Keratinocyte (primary cell): ENCODE measurements around the gene NPHP3. TPM values are rescaled to one million over a fixed set of nuclear protein-coding genes. Genes with fewer than 3 reads are reported as not detected.

Experiments
- DNase-seq: peaks from one replicate; pipeline ENCODE4 v3.0.0-alpha.2; 2011; ENCODE audit warnings: low read depth, missing footprints, low spot score
- FAIRE-seq: peaks from 2 replicates; lab custom pipeline; 2011; peaks lifted over from hg19 to GRCh38; lab: Jason Lieb, UNC
- H2AFZ ChIP-seq: 2 replicates; pipeline ENCODE4 v1.6.0; 2012; ENCODE audit warnings: low read length, control low read depth, inconsistent platforms; ENCODE audit not compliant: control insufficient read depth
- H3K27ac ChIP-seq: 2 replicates; pipeline ENCODE4 v1.5.1; 2011; ENCODE audit warnings: low read length; ENCODE audit not compliant: control insufficient read depth, insufficient read depth
- H3K27me3 ChIP-seq: 3 replicates; pipeline ENCODE4 v1.6.0; 2011; ENCODE audit warnings: low read length; ENCODE audit not compliant: control insufficient read depth, insufficient read depth; ENCODE audit errors: extremely low read depth
- H3K36me3 ChIP-seq, 2 experiments: 2 replicates in 1 of 2; 3 replicates in 1 of 2; pipeline ENCODE4 v1.5.1; 2011; ENCODE audit warnings: low read length in 2 of 2, mild to moderate bottlenecking in 1 of 2; ENCODE audit not compliant: control insufficient read depth in 2 of 2, insufficient read depth in 2 of 2; ENCODE audit errors: extremely low read depth in 1 of 2
- H3K4me1 ChIP-seq: 3 replicates; pipeline ENCODE4 v1.5.1; 2011; ENCODE audit warnings: low read length; ENCODE audit not compliant: control insufficient read depth, insufficient read depth; ENCODE audit errors: extremely low read depth
- H3K4me2 ChIP-seq: 3 replicates; pipeline ENCODE4 v1.6.0; 2011; ENCODE audit warnings: low read depth, low read length; ENCODE audit not compliant: control insufficient read depth, insufficient read depth; ENCODE audit errors: extremely low read depth
- H3K4me3 ChIP-seq, 3 experiments: fragments of 200-600 bp in 1 of 3; sonication (generic) in 1 of 3; 2 replicates in 2 of 3; 3 replicates in 1 of 3; pipeline ENCODE4 v1.5.1; 2011 to 2016; ENCODE audit warnings: low read length in 3 of 3, mild to moderate bottlenecking in 3 of 3, control low read depth in 2 of 3, inconsistent platforms in 1 of 3, low read depth in 1 of 3, mixed read lengths in 1 of 3, mixed run types in 1 of 3, moderate library complexity in 1 of 3; ENCODE audit not compliant: control insufficient read depth in 2 of 3, insufficient read depth in 2 of 3; ENCODE audit errors: extremely low read depth in 1 of 3
- H3K79me2 ChIP-seq: 2 replicates; pipeline ENCODE4 v1.6.0; 2012; ENCODE audit warnings: low read length; ENCODE audit not compliant: control insufficient read depth, insufficient read depth
- H3K9ac ChIP-seq: 3 replicates; pipeline ENCODE4 v1.6.0; 2011; ENCODE audit warnings: low read length; ENCODE audit not compliant: control insufficient read depth, insufficient read depth; ENCODE audit errors: extremely low read depth
- H3K9me1 ChIP-seq: 3 replicates; pipeline ENCODE4 v1.6.0; 2011; ENCODE audit warnings: low read length; ENCODE audit not compliant: control insufficient read depth, insufficient read depth; ENCODE audit errors: extremely low read depth
- H3K9me3 ChIP-seq: 2 replicates; pipeline ENCODE4 v1.5.1; 2012; ENCODE audit warnings: low read depth, low read length; ENCODE audit not compliant: control insufficient read depth
- H4K20me1 ChIP-seq: 3 replicates; pipeline ENCODE4 v1.6.0; 2011; ENCODE audit warnings: low read length; ENCODE audit not compliant: control insufficient read depth, insufficient read depth; ENCODE audit errors: extremely low read depth
- EZH2 ChIP-seq: IDR thresholded peaks from one replicate; pipeline ENCODE4 v1.6.1; 2012; ENCODE audit warnings: inconsistent platforms, mild to moderate bottlenecking, low read length, moderate library complexity
- dilution Hi-C: fragments of 300-500 bp; cut with MboI; formaldehyde crosslinking; loops from one replicate; pipeline ENCODE4 v1.7.0; 2020; ENCODE audit warnings: low sequenced_read_pairs; ENCODE audit not compliant: extremely low pct_ligation_motif_present
- polyA plus RNA-seq, 5 experiments: library from polyadenylated mRNA; depleted of rRNA in 3 of 5; stranded (reverse) in 3 of 5; stranded (forward) in 1 of 5; unstranded in 1 of 5; fragments of >200 nt; gene quantifications; 1 replicate in 1 of 5; 2 replicates in 3 of 5; 3 replicates in 1 of 5; pipeline versions ENCODE4 v1.2.1 to v1.2.3, GENCODE V29; 2011 to 2012; ENCODE audit warnings: missing spikeins in 2 of 5, low read depth in 1 of 5, low replicate concordance in 1 of 5
- TF ChIP-seq, protein P1 (sequence below), 3 experiments: IDR thresholded peaks in 1 of 3; conservative IDR thresholded peaks in 1 of 3; optimal IDR thresholded peaks in 1 of 3; 2 replicates in 2 of 3; 3 replicates in 1 of 3; pipeline versions ENCODE3 to v1.5.1; 2011; ENCODE audit warnings: low read length in 3 of 3, mild to moderate bottlenecking in 3 of 3, moderate library complexity in 2 of 3, control low read depth in 1 of 3, inconsistent platforms in 1 of 3; ENCODE audit not compliant: insufficient read depth in 2 of 3; ENCODE audit errors: extremely low read depth in 1 of 3

The NPHP3 gene
- polyA plus RNA-seq, 1 donor (not counting 4 experiments of a cell fraction or from before 2014, with no cell fraction given), result 22.4 TPM

DNA sequence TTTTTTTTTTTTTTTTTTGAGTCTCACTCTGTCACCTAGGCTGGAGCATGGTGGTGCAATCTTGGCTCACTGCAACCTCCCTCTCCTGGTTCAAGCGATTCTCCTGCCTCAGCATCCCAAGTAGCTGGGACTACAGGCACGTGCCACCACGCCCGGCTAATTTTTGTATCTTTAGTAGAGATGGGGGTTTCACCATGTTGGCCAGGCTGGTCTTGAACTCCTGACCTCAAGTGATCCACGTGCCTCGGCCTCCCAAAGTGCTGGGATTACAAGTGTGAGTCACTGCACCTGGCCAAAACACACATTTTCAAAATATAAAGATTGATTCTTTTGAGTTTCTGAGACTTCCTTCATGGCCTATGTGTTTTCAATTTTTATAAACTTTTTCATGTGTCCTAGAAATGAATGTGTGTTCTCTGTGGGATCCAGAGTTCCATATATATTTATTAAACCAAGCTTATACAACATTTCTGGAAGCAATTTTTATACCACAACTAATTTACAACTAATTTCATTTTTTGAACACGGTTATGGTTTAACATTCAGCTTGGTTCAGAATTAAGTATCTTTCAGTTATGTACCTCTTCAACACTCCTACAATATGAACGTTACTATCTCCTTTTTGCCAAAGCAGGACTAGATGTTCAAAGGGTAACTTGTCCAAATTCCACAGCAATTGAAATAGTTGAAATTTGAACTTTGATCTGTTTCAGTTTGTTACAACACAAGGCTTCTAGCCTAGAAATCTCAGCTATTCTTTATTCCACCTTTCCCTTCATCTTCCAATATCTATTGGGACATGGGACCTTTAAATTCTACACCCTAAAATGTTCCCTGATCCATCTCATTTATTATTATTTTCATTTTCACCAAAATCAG is 64.1 kb downstream of the NPHP3 start:
- no peak overlapping the region for H3K9ac ChIP-seq
- dilution Hi-C loops, result no loop called here
- no peak for FAIRE-seq
- no peaks in the 10 kb centered on the region for H3K9me3 ChIP-seq
- TF ChIP-seq, protein P1, sequence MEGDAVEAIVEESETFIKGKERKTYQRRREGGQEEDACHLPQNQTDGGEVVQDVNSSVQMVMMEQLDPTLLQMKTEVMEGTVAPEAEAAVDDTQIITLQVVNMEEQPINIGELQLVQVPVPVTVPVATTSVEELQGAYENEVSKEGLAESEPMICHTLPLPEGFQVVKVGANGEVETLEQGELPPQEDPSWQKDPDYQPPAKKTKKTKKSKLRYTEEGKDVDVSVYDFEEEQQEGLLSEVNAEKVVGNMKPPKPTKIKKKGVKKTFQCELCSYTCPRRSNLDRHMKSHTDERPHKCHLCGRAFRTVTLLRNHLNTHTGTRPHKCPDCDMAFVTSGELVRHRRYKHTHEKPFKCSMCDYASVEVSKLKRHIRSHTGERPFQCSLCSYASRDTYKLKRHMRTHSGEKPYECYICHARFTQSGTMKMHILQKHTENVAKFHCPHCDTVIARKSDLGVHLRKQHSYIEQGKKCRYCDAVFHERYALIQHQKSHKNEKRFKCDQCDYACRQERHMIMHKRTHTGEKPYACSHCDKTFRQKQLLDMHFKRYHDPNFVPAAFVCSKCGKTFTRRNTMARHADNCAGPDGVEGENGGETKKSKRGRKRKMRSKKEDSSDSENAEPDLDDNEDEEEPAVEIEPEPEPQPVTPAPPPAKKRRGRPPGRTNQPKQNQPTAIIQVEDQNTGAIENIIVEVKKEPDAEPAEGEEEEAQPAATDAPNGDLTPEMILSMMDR (optimal IDR thresholded peaks at IDR 0.05 in 1 of 3, IDR thresholded peaks at IDR 0.05 in 1 of 3, conservative IDR thresholded peaks at IDR 0.05 in 1 of 3; ENCODE audit: extremely low read depth in 1 of 3, insufficient read depth in 2 of 3, low read length in 3 of 3), result no peak
- no peak for TF ChIP-seq EZH2
- H3K4me3 ChIP-seq, result peak overlapping the region; percentile 86 to 99 (median 98)
- peak overlapping the region; percentile 97 for H3K4me2 ChIP-seq
- peaks cover 14% of the 10 kb centered on the region for H3K4me1 ChIP-seq
- peaks cover 42% of the 10 kb centered on the region for H3K79me2 ChIP-seq
- H3K36me3 ChIP-seq, result no peaks in the 10 kb centered on the region
- peak overlapping the region; percentile 95 for H3K27ac ChIP-seq
- no peaks in the 10 kb centered on the region for H3K9me1 ChIP-seq
- no peak for DNase-seq
- no peak overlapping the region for H2AFZ ChIP-seq
- no peaks in the 10 kb centered on the region for H4K20me1 ChIP-seq
- no peaks in the 10 kb centered on the region for H3K27me3 ChIP-seq

DNA sequence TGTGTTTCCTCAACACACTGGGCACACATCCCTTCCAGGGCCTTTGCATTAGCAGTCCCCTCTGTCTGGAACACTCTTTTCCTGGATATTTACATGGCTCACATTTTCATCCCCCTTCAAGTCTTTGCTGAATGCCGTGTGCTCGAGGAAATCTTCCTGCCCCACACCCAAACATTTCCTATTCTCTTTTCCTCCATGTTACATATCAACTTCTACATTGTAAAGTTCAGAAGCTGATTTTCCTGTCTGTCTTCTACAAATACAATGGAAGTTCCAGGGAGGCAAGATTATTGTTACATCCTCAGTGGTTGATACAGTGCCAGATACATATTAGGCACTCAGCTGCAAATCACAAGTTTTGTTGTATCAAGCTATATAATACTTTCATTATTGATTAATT is 66.7 kb downstream of the NPHP3 start:
- TF ChIP-seq EZH2, result no peak
- TF ChIP-seq, protein P1 (optimal IDR thresholded peaks at IDR 0.05 in 1 of 3, IDR thresholded peaks at IDR 0.05 in 1 of 3, conservative IDR thresholded peaks at IDR 0.05 in 1 of 3; ENCODE audit: extremely low read depth in 1 of 3, insufficient read depth in 2 of 3, low read length in 3 of 3), result no peak
- Histone ChIP-seq H2AFZ (no peak overlapping the region), H3K4me1 (peaks cover 3% of the 10 kb centered on the region), H3K9me3 (no peaks in the 10 kb centered on the region), H3K9me1 (no peaks in the 10 kb centered on the region), H3K27me3 (no peaks in the 10 kb centered on the region), H3K4me2 (no peak overlapping the region), H3K9ac (no peak overlapping the region), H3K4me3 (no peak overlapping the region), H3K27ac (no peak overlapping the region), H3K79me2 (peaks cover 15% of the 10 kb centered on the region), H3K36me3 (no peaks in the 10 kb centered on the region), H4K20me1 (no peaks in the 10 kb centered on the region)
- DNase-seq (no peak), FAIRE-seq (no peak)
- dilution Hi-C loops, result no loop called here
